ENCODE data around the gene NDRG3.
A peak's percentile ranks its signal among the peaks of the same experiment; 100 is the strongest.
"Not testable (repeated sequence)": the region's sequence is repeated elsewhere in the genome, so short reads cannot be mapped to it uniquely, and the experiment has no call there.

NDRG3 gene

DNA sequence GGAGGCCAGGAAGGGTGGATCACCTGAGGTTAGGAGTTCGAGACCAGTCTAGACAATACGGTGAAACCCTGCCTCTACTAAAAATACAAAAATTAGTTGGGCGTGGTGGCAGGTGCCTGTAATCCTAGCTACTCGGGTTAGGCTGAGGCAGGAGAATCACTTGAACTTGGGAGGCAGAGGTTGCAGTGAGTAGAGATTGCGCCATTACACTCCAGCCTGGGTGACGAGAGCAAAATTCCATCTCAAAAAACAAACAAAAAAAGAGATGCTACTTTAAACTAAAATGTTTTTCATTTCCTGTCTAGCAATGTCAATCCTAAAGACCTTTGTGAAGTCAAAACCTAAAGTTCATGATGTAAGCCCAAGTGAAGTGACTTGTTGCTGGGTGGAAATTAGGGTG lies 14.8 kb upstream of the NDRG3 start:
- DNase-seq (ENCODE audit: low read depth): no peak

DNA sequence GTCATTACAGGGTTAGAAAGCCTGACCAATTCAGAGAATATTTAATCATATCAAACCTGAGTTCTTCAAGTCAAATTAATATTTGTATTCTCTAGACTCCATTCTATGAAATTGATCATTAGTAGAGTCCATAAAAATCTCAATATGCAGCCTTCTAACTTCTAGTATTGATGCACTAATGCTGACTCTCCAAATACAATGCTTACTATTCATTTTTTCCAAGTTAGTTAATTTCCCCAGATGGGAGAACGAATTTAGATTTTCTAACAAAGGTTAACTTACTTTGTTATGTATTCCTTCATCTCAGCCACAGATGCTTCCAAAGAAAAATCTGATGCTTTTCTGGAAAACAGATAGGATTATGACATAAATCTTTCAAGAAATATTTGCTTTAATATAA lies 12.4 kb upstream of the NDRG3 start:
- DNase-seq (ENCODE audit: low read depth): no peak

DNA sequence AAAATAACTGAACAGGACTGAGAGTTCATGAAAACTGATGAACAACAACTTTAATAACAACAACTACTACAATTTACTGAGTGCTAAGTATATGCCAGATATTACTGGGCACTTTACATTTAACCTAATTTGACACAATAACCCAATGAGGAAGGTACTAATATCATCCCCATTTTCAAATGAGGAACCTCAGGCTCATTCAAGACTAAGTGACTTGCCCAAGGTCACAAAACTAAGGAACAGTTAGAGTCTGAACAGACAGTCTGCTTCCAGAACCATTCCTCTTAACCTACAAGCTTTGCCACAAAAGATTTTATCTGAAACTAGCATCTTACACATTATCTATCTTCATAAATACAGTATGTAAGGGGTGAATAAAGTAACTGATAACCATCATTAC lies 10.6 kb upstream of the NDRG3 start:
- DNase-seq (ENCODE audit: low read depth): no peak

- DNase-seq (ENCODE audit: low read depth): peak; percentile 87
Observed at GRCh38 chr20:36754656-36755222, 8.8 kb upstream of the NDRG3 start.

GRCh38 chr20:36752582-36752981 lies 6.7 kb upstream of the NDRG3 start:
- no peak for DNase-seq (ENCODE audit: low read depth)

- peak; percentile 43 for DNase-seq (ENCODE audit: low read depth)
Observed at GRCh38 chr20:36745234-36745926, 510 bp downstream of the NDRG3 start.

- DNase-seq (ENCODE audit: low read depth): peak; percentile 63
Observed at GRCh38 chr20:36744764-36745191, 1.1 kb downstream of the NDRG3 start.

DNA sequence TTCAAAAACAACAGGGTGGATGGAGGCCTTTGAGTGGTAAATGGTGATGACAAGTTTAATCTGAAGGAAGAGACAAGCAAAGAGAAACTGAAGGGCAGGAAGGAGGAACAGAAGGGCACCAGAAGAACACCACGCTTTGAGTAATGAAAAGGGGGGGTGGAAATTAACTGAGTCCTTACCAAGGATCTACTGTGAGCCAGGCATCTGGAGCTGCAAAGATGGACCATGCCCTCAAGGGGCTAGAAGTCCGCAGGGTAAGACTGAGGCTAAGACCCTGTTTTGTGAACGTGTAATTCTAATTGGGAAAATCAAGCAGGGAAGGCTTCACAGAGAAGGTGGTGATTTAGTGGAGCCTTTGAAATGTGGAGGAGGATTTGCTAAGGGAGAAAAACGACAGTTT lies 1.6 kb downstream of the NDRG3 start:
- DNase-seq (ENCODE audit: low read depth): no peak

DNA sequence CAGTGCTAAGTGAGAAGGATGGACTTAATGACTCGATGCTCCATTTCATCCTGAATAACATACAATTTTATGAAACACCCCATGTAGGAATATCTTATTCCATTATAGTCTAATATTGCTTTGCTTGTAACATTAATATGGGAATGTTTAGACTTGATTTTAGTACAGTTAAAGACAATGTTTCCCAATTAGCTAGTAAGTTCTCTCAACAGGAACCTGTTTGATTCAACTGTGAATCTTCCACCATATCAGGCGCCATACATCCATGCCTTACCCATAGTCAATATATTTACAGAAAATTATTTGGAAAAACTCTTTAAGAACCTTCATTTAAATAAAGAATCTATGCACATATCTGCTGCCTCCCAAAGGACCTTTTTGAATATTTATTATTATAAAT lies 3.3 kb downstream of the NDRG3 start:
- no peak for DNase-seq (ENCODE audit: low read depth)

GRCh38 chr20:36741072-36741471 lies 4.8 kb downstream of the NDRG3 start:
- DNase-seq (ENCODE audit: low read depth): no peak

GRCh38 chr20:36737183-36737499 lies 8.7 kb downstream of the NDRG3 start:
- no peak for DNase-seq (ENCODE audit: low read depth)

- no peak for DNase-seq (ENCODE audit: low read depth)
Observed at GRCh38 chr20:36736451-36737182, 9.3 kb downstream of the NDRG3 start.

GRCh38 chr20:36732456-36732855 lies 13.4 kb downstream of the NDRG3 start:
- DNase-seq (ENCODE audit: low read depth): no peak

- DNase-seq (ENCODE audit: low read depth): peak; percentile 73
Observed at GRCh38 chr20:36728986-36729385, 16.9 kb downstream of the NDRG3 start.

- DNase-seq (ENCODE audit: low read depth): peak; percentile 10
Observed at GRCh38 chr20:36726168-36726567, 19.7 kb downstream of the NDRG3 start.

DNA sequence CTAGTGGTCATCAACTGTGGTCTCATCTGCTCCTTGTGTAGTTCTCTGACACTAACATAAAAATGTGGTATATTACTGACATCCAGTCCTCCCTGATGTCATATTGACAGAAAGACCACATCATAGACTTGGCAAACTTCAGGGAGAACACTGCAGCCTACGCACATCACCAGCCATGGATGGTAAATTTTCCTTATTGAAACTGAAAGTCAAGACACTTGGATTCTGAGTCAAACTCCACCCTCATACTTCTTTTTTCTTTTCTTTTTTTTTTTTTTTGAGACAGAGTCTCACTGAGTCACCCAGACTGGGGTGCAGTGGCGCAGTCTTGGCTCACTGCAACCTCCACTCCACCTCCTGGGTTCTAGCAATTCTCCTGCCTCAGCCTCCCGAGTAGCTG lies 25.4 kb downstream of the NDRG3 start:
- DNase-seq (ENCODE audit: low read depth): peak; percentile 31

GRCh38 chr20:36717657-36718056 lies 28.2 kb downstream of the NDRG3 start:
- DNase-seq (ENCODE audit: low read depth): peak; percentile 42

DNA sequence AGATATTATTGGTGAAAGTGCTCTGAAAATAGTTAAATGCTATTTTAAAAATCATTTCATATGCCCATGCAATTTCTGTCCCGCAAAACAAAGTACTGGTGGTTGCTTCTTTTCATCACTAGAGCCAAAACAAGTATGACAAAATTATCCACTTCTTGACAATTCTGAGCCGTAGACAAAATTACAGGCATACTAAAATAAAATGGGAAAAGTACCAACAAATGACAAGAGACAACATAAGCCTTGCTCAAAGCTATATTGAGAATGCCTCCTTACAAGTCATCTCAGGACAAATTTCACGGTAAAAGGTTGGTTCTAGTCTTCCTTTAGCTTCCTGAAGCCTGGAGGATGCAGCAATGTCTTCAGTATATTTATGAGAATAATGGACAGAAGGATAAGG lies 28.9 kb downstream of the NDRG3 start:
- no peak for DNase-seq (ENCODE audit: low read depth)

DNA sequence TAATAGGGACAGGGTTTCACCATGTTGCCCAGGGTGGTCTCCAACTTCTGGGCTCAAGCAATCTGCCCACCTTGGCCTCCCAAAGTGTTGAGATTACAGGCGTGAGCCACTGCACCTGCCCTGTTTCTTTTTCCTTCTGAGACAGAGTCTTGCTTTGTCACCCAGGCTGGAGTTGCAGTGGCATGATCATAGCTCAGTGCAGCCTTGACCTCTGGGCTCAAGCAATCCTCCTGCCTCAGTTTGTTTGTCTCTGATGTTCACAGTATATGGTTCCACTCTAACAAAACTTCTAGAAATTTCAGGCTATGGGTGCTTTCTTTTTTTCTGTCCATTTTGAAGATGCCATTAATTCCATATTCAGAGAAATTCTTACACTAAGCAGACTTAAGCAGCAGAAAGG lies 33.1 kb downstream of the NDRG3 start:
- DNase-seq (ENCODE audit: low read depth): no peak

DNA sequence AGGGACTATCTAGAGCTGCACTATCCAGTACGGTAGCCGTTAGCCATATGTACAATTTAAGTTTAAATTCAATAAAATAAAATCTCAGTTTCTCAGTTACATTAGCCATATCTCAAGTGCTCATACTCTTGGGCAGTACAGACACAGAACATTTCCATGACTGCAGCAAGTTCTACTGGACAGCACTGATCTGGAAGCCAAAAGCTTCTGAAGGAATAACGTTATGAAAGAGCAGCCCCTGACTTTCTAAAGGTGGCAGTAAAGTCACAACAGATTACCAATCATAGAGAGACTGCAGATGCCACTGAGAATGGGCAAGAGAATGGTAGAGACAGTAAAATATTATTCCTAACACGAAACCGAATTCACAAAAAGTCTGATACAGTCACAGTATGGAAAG lies 36.8 kb downstream of the NDRG3 start:
- no peak for DNase-seq (ENCODE audit: low read depth)

- no peak for DNase-seq (ENCODE audit: low read depth)
Observed at GRCh38 chr20:36703530-36703929, 42.4 kb downstream of the NDRG3 start.

DNA sequence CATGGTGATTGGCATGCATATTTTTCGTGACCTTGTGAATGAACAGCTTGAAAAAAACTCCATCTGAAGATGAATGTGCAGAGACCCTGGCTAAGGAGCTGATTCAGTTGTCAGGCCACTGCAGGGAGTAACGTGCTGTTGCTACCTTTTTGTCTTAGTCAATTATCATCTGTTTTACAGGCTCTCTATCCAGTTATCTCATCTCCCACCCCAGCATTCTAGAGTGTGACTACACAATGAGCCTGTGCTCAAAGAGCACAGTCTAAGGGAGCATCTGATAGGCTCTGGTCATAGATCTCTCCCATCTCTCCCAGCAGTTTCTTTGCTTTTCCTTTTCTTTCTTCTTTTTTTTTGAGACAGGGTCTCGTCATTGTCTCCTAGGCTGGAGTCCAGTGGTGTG lies 45.5 kb downstream of the NDRG3 start:
- no peak for DNase-seq (ENCODE audit: low read depth)

DNA sequence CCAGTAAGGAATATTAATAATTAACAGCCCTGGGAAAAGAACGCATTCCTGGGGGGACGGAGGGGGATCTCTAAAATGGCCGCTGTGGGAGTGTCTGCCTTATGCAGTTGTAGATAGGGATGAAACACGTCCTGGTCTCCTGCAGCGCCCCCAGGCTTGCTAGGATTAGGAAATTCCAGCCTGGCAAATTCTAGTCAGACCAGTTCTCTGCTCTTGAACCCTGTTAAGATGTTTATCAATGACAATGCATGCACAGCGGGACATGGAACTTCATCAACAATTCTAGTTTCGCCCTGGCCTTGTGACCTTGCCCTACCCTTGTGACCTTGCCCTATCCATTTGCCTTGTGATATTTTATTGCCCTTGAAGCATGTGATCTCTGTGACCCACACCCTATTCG lies 50.4 kb downstream of the NDRG3 start:
- not testable (repeated sequence) for DNase-seq (ENCODE audit: low read depth)

GRCh38 chr20:36688630-36689029 lies 57.3 kb downstream of the NDRG3 start:
- no peak for DNase-seq (ENCODE audit: low read depth)
